GM15510 (cell line): ENCODE measurements around the gene TP53BP2.

ENCODE experiments used
- POLR2A ChIP-seq: IDR thresholded peaks from 3 replicates; pipeline ENCODE4 v1.6.1; 2011; ENCODE audit warnings: borderline replicate concordance; ENCODE audit not compliant: insufficient read length; ENCODE audit errors: extremely low read depth

The TP53BP2 gene

DNA sequence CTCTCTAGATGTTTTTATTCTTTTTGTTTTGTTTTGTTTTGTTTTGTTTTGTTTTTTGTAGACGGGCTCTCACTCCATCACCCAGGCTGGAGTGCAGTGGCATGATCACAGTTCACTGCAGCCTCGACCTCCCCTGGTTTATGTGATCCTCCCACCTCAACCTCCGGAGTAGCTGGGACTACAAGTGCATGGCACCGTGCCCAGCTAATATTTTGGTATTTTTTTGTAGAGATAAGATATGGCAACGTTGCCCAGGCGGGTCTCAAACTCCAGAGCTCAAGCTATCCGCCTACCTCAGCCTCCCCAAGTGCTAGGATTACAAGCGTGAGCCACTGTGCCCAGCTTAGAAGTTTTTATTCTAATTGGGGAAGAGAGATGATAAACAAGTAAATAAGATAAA lies 13.3 kb upstream of the TP53BP2 start:
- TF ChIP-seq POLR2A, result no peak

DNA sequence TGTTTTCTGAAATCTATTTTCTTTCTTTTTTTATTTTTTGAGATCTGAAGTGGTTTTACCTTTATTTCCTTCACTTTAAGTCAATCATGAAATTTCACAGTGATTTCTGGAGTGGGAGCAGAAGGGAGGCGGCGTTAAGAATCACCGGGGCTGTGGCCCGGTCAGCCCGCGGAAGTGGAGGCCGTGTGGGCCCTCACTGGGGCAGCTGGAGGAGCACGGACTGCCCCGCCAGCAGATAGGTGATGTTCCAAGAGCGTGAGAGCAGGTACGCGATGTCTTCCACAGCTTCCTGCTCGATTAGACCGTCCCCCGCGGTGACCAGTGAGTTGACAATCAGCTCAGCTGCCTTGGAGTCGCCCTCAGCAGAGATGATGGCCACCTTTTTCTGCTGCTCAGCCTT lies 10.6 kb upstream of the TP53BP2 start:
- no peak for TF ChIP-seq POLR2A

DNA sequence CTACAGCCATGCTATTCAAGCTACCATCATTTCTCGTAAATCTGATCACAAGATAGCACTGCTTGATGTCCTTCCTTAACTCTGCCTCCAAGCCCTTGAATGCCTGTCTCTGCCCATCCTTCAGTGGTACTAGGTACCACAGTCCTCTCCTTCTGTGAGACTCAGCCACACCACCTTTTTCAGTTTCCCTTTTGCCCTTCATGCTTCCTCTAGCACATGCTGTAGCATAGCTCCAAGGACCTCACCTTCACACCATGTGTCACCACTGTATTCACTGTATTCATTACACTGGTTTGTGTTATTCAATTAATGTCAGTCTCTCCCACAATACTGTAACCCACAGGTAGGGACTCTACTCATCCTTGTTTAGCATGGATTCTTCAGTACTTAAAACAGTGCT lies 8.0 kb upstream of the TP53BP2 start:
- TF ChIP-seq POLR2A, result no peak

DNA sequence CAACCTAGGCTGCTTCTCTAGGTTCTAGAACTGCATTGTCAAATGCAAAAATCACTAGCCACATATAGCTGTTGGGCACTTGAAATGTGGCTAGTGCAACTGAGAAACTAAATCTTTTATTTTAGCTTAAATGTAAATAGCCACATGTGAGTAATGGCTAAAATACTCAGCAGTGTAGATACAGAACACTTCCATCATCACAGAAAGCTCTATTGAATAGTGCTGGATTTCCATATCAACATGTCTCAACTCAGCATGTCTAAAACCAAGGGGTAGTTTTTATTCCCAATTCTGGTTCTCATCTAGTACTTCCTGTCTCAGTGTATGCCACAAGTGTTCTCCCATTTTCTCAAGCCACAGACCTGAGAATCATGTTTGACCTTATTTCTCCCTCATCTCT lies 7.5 kb upstream of the TP53BP2 start:
- no peak for TF ChIP-seq POLR2A

DNA sequence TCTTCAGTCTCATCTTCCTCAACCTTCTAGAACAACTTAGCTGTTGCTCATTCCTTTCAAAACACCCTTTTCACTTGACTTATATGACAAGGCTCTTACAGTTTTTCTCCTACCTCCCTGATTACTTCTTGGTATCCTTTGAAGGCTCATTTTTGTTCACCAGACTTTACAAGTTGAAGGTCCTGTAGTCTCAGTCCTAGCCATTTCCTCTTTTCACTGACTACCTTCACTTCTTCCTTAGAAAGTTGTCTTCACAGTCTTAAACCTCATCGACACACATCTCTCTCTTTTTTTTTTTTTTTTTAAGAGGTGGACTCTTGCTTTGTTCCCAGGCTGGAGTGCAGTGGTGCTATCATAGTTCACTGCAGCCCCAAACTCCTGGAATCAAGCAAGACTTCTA lies 6.6 kb upstream of the TP53BP2 start:
- TF ChIP-seq POLR2A, result no peak

DNA sequence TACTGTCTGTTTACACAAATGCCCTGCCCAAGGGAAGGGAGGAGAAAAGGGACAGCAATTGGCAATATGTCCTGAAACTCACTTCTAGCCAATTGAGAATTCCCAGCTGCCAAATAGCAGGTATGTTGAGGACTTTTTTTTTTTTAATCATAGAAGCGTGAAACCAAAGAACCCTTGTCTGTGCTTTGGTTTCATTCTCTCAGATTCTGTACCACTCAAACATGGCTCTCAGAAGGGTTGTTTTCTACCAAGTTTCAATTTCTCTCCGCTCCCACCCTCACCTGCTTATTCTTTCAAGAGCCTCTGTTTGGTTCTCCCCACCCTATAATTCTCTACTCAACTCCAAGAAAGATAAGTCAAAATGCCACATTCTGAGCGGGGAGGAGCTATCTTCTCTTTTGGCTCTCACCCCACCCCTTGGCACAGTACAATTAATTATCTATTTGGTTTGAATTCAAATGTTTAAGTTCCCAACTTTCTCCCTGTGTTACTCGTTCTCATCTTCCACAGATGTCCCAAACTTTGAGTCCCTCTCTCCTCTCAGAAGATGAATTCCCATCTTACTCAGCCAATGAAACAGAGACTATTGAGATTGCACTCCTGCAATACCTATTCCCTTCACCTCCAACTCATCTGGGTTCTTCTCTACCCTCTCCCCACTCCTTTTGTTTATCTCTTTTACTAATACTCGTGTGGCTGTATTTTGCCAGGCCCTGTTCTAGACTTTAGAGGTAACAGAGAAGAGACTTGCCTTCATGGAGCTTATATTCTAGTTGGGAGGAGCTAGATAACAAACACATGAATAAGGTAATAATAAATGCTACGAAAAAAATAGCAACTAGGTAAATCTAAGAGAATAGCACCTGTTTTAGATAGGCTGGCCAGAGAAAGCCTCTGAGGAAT lies 3.9 kb upstream of the TP53BP2 start:
- no peak for TF ChIP-seq POLR2A

DNA sequence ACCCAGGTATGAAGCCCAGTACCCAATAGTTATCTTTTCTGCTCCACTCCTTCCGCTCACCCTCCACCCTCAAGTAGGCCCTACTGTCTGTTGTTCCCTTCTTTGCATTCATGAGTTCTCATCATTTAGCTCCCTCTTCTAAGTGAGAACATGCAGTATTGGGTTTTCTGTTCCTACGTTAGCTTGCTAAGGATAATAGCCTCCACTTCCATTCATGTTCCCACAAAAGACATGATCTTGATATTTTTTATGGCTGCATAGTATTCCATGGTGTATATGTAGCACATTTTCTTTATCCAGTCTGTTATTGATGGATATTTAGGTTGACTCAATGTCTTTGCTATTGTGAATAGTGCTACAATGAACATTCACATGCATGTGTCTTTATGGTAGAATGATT lies 2.8 kb upstream of the TP53BP2 start:
- TF ChIP-seq POLR2A, result no peak

DNA sequence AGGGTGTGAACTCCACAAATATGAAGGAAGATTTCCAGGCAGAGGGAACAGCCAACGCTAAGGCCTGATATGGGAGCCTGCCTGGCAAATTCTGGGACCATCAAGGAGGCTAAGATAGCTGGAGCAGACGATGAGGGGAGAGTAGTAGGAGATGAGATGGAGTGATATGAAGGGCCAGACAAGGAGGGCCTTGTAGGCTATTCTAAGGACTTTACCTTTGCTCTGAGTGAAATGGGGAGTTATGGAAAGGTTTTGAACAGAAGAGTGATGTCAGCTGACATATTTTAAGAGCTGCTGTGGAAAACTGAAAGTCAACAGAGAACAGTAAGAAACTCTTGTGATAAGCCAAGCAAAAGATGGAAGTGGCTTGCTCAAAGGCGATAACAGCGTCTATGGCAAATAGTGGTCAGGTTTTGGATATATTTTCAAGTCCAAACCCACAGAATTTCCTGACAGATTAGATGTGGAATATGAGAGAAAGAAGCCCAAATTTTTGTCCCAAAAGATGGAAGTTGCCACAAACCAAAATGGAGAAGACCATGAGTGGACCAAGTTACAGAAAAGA lies 2.1 kb upstream of the TP53BP2 start:
- TF ChIP-seq POLR2A, result no peak

DNA sequence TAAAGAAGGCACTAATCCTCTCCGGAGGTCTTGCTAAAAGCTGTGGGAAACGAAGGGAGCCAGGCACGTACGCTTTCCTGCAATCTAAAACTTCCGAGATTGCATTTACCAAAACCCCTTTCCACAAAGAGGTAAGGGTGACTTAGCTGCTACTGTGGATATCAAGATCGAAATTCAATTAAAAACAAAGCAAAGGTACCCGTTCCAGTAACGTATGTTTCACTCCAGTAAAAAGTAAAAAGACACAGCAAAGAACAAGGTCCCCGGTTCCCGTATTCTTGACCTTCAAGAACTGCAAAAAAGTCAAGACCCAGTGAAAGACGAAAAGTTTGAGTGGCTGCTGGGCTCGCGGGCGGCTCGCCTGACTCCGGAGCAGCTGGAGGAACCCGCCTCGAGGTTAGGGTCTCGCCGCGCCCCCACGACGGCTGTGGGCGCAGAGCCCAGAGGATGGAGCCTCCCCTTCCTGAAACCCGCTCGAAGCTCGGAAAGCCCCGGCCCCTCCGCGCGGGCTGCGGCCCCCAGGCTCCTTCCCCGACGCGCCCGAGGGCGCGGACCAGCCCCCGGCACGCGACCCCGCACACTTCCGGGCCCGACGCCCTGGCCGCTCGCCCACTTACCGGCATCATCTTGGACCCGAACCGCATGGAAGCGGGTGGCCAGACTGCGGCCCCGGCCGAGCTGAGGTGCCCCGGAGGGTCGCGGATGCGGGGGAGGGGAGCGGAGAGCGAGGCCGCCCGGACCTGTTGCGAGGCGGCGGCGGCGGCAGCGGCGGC lies 524 bp downstream of the TP53BP2 start:
- TF ChIP-seq POLR2A, result no peak

DNA sequence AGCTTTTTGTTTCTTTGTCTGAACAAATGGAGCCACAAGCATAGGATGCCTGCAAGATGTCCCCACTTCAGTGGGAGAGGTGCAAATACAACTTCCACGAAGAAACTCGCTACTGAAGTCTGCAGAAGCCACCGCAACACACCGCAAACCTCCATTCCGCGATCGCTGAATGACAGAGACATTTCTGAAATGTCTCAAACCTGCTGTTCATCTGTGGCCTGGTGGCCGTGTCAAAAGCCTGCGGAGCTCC lies 1.0 kb downstream of the TP53BP2 start:
- TF ChIP-seq POLR2A, result no peak

DNA sequence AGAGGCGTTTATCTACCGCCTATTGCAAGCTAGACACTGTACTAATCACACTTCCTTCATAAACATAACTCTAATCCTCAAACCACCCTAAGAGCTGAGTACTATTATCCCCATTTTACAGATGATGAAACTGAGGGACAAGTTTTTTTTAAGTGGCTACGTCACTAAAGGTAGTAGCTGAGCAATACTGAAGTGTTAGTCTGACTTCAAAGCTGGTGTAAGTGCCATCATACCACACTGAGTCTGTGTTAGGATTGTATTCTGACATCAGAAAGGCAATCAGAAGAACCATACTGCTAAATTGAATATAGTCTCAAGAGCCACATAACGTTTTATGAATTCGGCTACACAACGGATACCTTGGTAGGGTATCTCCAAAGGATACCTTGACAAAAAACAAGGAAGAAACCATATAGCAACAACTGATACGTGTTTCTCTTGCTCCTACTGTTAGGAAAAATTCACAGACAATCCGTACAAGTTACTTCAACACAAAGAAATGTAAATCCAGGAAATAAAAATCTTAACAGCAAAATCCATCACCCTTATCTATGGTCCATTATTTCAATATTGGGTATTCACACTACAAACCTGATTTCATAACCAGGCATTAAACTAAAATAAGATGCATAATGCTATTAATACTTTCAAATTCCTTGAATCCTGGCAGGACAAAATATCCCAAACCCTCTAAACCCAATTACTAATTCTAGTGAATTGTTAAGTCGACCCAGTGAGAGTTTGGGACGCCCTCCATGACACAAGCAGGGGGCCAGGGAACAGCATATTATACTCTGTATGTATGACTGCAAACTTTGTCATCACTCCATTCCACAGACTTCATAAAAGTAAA lies 1.6 kb downstream of the TP53BP2 start:
- no peak for TF ChIP-seq POLR2A

DNA sequence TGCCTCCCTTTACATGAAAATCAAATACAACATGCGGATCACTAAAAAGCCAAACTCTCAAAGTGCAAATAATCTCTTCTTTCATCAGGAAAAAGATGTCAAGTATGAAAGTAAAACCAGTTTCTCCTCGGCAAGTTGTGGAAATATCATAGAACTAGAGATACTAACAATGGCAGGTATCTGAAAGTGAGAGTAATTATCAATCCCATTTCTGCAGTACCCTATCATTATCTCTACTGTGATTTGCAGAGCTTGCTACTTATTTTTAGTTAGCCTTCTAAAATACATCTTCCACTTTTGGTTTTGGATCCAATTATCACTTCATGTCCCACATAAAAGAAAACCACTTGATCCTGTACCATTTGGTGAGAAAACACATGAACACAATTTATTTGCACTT lies 3.0 kb downstream of the TP53BP2 start:
- no peak for TF ChIP-seq POLR2A

DNA sequence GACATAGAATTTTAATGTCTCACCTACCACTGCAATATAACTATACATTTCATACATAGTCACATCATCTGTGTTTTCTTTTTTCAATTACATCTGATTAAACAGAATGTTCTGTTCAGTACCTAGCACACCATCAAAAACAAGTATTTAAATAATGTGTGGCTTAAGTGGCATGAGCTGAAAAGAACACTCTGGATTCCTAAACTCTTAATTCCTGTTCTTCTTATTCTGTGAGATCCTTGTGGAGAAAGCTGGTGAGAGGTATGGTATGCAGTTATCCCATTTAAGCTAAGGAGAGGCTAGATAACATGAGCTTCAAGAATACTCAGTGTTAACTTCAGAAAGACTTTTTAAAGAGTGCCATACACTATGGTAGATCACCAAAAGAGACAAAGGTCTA lies 5.5 kb downstream of the TP53BP2 start:
- TF ChIP-seq POLR2A, result no peak

DNA sequence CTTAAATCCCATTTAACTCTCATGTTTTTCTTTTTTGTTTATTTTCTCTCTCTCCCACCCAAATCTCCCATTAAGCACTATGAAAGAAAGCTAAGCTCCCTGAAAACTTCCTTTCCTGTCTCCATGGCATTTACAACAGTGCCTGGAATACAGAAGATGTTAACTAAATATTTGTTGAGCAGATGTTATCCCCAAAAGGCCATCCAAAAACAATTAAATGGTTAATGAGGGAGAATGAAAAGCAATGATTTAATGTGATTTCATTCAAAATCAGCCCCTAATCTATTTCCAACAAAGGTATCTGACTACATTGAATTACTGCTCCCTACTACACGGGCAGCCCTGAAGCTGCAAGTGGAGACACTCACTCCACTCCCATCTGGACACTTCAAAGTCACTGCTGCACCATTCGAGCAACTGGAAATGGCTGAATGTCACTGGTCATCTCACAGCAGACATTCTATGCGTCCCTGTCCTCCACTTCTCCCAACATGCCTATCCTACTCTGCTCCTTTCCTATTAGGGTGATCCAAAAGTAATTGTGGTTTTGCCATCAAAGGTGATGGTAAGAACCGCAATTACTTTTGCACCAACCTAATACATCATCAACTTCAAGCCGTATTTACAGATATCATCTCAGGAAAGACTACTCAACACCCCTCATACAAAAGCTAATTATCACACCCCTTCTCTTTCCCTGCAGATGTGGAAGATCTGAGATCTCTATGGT lies 7.5 kb downstream of the TP53BP2 start:
- no peak for TF ChIP-seq POLR2A

DNA sequence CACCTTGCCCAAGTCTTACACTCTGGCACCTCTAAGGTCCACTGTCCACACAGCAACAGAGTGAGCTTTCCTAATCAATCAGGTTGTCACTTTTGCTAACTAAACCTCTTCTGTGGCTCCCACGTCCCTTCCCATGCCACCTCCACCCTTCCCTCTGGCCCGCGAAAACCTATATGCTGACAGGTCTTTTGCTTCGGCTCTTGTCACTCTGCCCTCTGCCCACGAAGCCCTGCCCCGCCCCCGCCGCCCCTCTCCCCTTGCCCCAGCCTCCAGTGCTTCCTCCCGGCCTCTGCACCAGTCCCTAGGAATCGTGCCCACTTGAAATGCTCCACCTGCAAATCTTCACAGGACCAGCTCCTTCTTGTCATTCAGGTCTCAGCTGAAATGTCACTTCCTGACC lies 8.1 kb downstream of the TP53BP2 start:
- TF ChIP-seq POLR2A, result no peak

DNA sequence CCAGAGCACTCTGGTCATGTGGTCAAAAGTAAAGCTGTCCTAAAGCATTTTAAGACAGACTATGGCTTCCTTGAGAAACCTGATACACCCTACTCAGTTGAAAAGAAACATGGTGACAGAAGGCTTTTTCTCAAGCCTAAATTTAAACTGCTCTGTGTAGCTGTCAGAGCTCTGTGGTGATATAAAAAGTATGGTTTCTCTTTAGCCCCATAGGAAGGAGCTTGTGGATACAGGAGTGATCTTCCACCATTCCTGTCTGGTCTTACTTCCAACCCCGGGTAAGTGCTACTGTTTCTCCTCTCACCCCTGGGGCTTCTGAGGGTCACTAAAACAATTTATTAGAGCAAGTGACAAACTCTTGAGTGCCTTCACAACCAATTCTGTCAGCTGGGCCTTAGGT lies 8.5 kb downstream of the TP53BP2 start:
- no peak for TF ChIP-seq POLR2A
